Measurements from ENCODE around the gene KLF16. TPM values are rescaled to one million over a fixed set of nuclear protein-coding genes. Genes with fewer than 3 reads are reported as not detected.

The KLF16 gene
- total RNA-seq, 2 donors from 2014 or later: 7.7 to 11.0 TPM

DNA sequence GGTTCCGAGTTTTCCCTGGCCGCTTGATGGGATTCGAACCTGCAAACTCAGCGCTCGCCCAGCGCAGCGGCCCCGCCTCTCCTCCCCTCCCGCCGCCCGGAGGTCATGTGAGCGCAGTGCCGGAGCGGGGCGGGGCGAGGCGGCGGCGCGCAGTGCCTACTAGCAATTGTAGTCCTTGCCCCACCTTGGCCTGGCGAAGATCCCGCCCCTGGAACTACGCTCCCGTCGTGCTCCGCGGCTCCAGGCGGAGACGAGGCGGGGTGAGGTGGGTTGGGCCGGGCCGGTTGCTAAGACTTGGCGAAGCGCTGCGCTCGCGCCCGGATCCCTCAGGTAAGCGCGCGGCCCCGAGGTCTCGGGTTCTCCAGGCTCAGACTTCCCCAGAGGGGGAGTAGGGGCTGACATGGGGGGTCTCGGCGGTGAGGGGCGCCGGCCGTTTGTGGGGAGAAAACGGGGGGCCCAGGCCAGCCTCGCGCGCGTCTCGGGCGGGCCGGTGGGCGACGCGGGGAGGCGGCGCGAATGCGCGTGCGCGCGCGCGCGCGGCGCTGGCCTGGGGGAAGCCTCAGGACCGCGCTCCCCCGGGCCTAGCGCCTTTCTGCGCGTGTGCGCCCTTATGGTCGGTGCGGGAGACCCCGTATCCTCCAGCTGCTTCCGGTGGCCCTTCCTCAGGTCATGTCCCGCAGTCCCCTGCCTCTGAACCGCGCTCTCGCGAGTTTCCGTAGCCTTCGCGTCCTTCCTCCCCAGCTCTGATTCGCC is 41.9 kb upstream of the KLF16 start, which contains the start of the genes ADAT3 and SCAMP4:
TSS of gene ADAT3 (plus strand) at position 290 of the 753 bp plus-strand sequence. CDS start 6,649 bp downstream, outside the sequence.
TSS of gene SCAMP4 (plus strand) at position 290 of the 753 bp plus-strand sequence. CDS start 9,621 bp downstream, outside the sequence.
- Histone ChIP-seq H3K9me3 (no peaks in the 10 kb centered on the region), H3K36me3 (no peaks in the 10 kb centered on the region), H3K27me3 (replicated peaks; ENCODE audit: insufficient read depth) (no peaks in the 10 kb centered on the region), H3K4me3 (peak within 1 kb of the TSS; percentile 79), H3K27ac (peak within 1 kb of the TSS; percentile 65 to 80), H3K4me1 (ENCODE audit: control insufficient read depth in 1 of 2, low read depth in 2 of 2) (peaks cover 9 to 32% of the 10 kb centered on the region in 2 donors)
- TF ChIP-seq, protein P1, sequence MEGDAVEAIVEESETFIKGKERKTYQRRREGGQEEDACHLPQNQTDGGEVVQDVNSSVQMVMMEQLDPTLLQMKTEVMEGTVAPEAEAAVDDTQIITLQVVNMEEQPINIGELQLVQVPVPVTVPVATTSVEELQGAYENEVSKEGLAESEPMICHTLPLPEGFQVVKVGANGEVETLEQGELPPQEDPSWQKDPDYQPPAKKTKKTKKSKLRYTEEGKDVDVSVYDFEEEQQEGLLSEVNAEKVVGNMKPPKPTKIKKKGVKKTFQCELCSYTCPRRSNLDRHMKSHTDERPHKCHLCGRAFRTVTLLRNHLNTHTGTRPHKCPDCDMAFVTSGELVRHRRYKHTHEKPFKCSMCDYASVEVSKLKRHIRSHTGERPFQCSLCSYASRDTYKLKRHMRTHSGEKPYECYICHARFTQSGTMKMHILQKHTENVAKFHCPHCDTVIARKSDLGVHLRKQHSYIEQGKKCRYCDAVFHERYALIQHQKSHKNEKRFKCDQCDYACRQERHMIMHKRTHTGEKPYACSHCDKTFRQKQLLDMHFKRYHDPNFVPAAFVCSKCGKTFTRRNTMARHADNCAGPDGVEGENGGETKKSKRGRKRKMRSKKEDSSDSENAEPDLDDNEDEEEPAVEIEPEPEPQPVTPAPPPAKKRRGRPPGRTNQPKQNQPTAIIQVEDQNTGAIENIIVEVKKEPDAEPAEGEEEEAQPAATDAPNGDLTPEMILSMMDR (IDR thresholded peaks at IDR 0.05): no peak
- DNase-seq (ENCODE audit: low spot score) (peak; percentile 95), ATAC-seq (ENCODE audit: insufficient number of reproducible peaks, low FRiP score, low read depth) (peak; percentile 76)

GRCh38 chr19:1904860-1905109 is 41.4 kb upstream of the KLF16 start:
- H3K9me3 ChIP-seq: no peaks in the 10 kb centered on the region
- H3K36me3 ChIP-seq: no peaks in the 10 kb centered on the region
- peak overlapping the region; percentile 79 for H3K4me3 ChIP-seq
- H3K4me1 ChIP-seq (ENCODE audit: control insufficient read depth in 1 of 2, low read depth in 2 of 2): peaks cover 9 to 32% of the 10 kb centered on the region in 2 donors
- ATAC-seq (ENCODE audit: insufficient number of reproducible peaks, low FRiP score, low read depth): no peak
- TF ChIP-seq, protein P1 (IDR thresholded peaks at IDR 0.05): no peak
- peak overlapping the region; percentile 65 to 80 for H3K27ac ChIP-seq
- no peak for DNase-seq (ENCODE audit: low spot score)
- no peaks in the 10 kb centered on the region for H3K27me3 ChIP-seq (replicated peaks; ENCODE audit: insufficient read depth)

GRCh38 chr19:1902923-1903322 is 39.5 kb upstream of the KLF16 start:
- TF ChIP-seq, protein P1 (IDR thresholded peaks at IDR 0.05): no peak
- peak overlapping the region; percentile 65 to 80 for H3K27ac ChIP-seq

DNA sequence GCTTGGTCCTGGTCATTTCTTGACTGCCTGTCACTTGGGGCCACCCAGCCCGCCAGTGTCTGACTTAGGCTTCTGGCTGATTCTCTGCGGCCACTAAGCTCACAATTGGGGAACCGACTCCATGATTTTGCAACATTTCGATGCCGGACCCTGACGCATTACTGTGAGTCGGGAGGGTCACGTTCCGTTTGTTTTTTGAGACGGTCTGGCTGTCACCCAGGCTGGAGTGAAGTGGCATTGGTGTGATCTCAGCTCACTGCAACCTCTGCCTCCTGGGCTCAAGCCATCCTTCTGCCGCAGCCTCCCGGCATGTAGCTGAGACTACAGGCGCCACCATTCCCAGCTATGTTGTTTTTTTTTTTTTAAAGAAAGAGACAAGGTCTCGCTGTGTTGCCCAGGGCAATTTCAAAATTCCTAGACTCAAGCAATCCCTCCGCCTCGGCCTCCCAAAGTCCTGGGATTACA is 38.6 kb upstream of the KLF16 start:
- DNase-seq (ENCODE audit: low spot score) (no peak), ATAC-seq (ENCODE audit: insufficient number of reproducible peaks, low FRiP score, low read depth) (no peak)
- H3K4me1 ChIP-seq (ENCODE audit: control insufficient read depth in 1 of 2, low read depth in 2 of 2): peaks cover 9 to 41% of the 10 kb centered on the region in 2 donors
- TF ChIP-seq, protein P1 (IDR thresholded peaks at IDR 0.05): no peak
- no peak overlapping the region for H3K4me3 ChIP-seq
- H3K27me3 ChIP-seq (replicated peaks; ENCODE audit: insufficient read depth): no peaks in the 10 kb centered on the region
- no peaks in the 10 kb centered on the region for H3K36me3 ChIP-seq
- peak overlapping the region in 1 of 2 donors; percentile 80 for H3K27ac ChIP-seq
- no peaks in the 10 kb centered on the region for H3K9me3 ChIP-seq

More at GRCh38 chr19:1902923-1903322, 39.5 kb upstream of the KLF16 start:
- H3K4me3 ChIP-seq: peak overlapping the region; percentile 18
- no peaks in the 10 kb centered on the region for H3K27me3 ChIP-seq (replicated peaks; ENCODE audit: insufficient read depth)
- ATAC-seq (ENCODE audit: insufficient number of reproducible peaks, low FRiP score, low read depth): no peak
- H3K9me3 ChIP-seq: no peaks in the 10 kb centered on the region
- H3K36me3 ChIP-seq: no peaks in the 10 kb centered on the region
- no peak for DNase-seq (ENCODE audit: low spot score)
- H3K4me1 ChIP-seq (ENCODE audit: control insufficient read depth in 1 of 2, low read depth in 2 of 2): peaks cover 9 to 35% of the 10 kb centered on the region in 2 donors

- TF ChIP-seq, protein P1 (IDR thresholded peaks at IDR 0.05): no peak
- Histone ChIP-seq H3K9me3 (no peaks in the 10 kb centered on the region), H3K4me1 (ENCODE audit: control insufficient read depth in 1 of 2, low read depth in 2 of 2) (peaks cover 0 to 14% of the 10 kb centered on the region in 2 donors), H3K4me3 (no peak overlapping the region), H3K36me3 (no peaks in the 10 kb centered on the region), H3K27ac (no peak overlapping the region), H3K27me3 (replicated peaks; ENCODE audit: insufficient read depth) (no peaks in the 10 kb centered on the region)
- ATAC-seq (ENCODE audit: insufficient number of reproducible peaks, low FRiP score, low read depth) (no peak), DNase-seq (ENCODE audit: low spot score) (no peak)
Observed at GRCh38 chr19:1896508-1896907, 33.1 kb upstream of the KLF16 start.

All from thoracic aorta (tissue), 2 donors.